SK-N-MC (cell line): Measurements from ENCODE around the gene SLC49A3.

Source experiments
- EZH2 ChIP-seq: fragments of 200-600 bp; sonication (generic); IDR thresholded peaks from one replicate; pipeline ENCODE4 v1.6.1; 2017; ENCODE audit warnings: antibody characterized with exemption
- FOXP2 ChIP-seq: optimal IDR thresholded peaks from 2 replicates; pipeline ENCODE3; 2011; ENCODE audit warnings: mild to moderate bottlenecking, moderate library complexity; ENCODE audit not compliant: insufficient read depth; ENCODE audit errors: extremely low read length, control extremely low read depth
- POLR2AphosphoS5 ChIP-seq: IDR thresholded peaks from 2 replicates; pipeline ENCODE4 v1.6.1; 2012; ENCODE audit warnings: mild to moderate bottlenecking, low read depth, low read length, borderline replicate concordance

DNA sequence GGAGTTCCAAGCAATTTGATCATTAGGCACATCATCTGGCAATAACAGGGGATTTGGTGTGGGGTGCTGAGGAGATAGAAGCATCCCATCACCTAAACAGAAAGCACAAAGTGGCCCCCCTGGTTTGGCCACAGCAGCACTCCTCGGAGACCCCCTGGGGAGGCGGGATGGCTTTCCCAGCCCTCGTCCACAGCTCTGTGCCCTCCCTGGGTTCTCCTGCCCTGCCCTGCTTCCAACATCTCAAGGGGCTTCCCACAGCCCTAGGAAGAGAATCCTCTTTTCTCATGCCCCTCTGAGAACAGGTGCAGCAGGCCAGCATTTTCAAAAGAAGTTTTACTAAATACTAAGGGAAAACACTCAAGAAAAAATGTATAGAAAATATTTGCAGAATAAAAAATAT is 27.7 kb downstream of the SLC49A3 start:
- no peak for TF ChIP-seq EZH2
- no peak for TF ChIP-seq FOXP2
- no peak for TF ChIP-seq POLR2AphosphoS5
